K562 (cell line): Measurements from ENCODE around the gene LRRC9. TPM values are rescaled to one million over a fixed set of nuclear protein-coding genes. Genes with fewer than 3 reads are reported as not detected.

ENCODE experiments used
- ATAC-seq: fragments of 200-7000 bp; cut with Tn5 transposase; 3 replicates; pipeline ENCODE4 v1.9.1; 2020; ENCODE audit warnings: moderate library complexity
- BruUV-seq: library from RNA; stranded (reverse); fragments of 400-500 nt; replicated peaks from 2 replicates; lab custom pipeline; 2021; lab: Mats Ljungman, UMichigan
- CTCF ChIA-PET: fragments of 300-600 bp; formaldehyde crosslinking; extraction: SDS; loops from one replicate; lab custom pipeline; 2021; ENCODE audit warnings: low intra/inter-chr PET ratio; lab: Yijun Ruan, JAX
- POLR2A ChIA-PET: fragments of 300-600, 350-650 bp; sonication (Branson Sonifier 250); formaldehyde crosslinking; extraction: SDS; loops from one replicate; lab custom pipeline; 2021; ENCODE audit warnings: antibody characterized with exemption, inconsistent platforms; lab: Yijun Ruan, JAX
- DNase-seq, 4 experiments: peaks; one replicate each; pipeline versions ENCODE4 v3.0.0 to v3.0.0-alpha.2; 2011 to 2018; ENCODE audit warnings: low spot score in 3 of 4, mixed read lengths in 3 of 4; ENCODE audit errors: extremely low read depth in 1 of 4
- FAIRE-seq: peaks from 2 replicates; lab custom pipeline; 2011; peaks lifted over from hg19 to GRCh38; lab: Jason Lieb, UNC
- H2AFZ ChIP-seq: 2 replicates; pipeline ENCODE4 v1.6.0; 2011; ENCODE audit warnings: low read depth, low read length, control low read depth, inconsistent platforms
- H3K27ac ChIP-seq: fragments of 200-600 bp; 3 replicates; pipeline ENCODE4 v1.8.0; 2011; ENCODE audit warnings: low read depth, mild to moderate bottlenecking, control low read depth, inconsistent platforms, low read length, moderate library complexity, mixed read lengths; ENCODE audit errors: extremely low read depth
- H3K27me3 ChIP-seq, 2 experiments: fragments of 300-600 bp in 1 of 2; 2 replicates in 1 of 2; 3 replicates in 1 of 2; pipeline versions ENCODE4 v1.6.0 to v1.8.0; 2011; ENCODE audit warnings: inconsistent platforms in 2 of 2, low read length in 2 of 2, mild to moderate bottlenecking in 1 of 2, mixed read lengths in 1 of 2, moderate library complexity in 1 of 2; ENCODE audit not compliant: control insufficient read depth in 2 of 2, insufficient read depth in 2 of 2
- H3K36me3 ChIP-seq: fragments of 300-600 bp; 3 replicates; pipeline ENCODE4 v1.8.0; 2011; ENCODE audit warnings: mild to moderate bottlenecking, low read length, inconsistent platforms; ENCODE audit not compliant: control insufficient read depth, insufficient read depth
- H3K4me1 ChIP-seq, 2 experiments: fragments of 200-600 bp in 1 of 2; replicated peaks in 1 of 2; 2 replicates in 1 of 2; 3 replicates in 1 of 2; pipeline versions ENCODE4 v1.5.1 to v1.8.0; 2011; ENCODE audit warnings: inconsistent platforms in 2 of 2, low read length in 2 of 2, mild to moderate bottlenecking in 1 of 2, mixed read lengths in 1 of 2, moderate library complexity in 1 of 2; ENCODE audit not compliant: control insufficient read depth in 2 of 2, insufficient read depth in 2 of 2
- H3K4me2 ChIP-seq: 2 replicates; pipeline ENCODE4 v1.6.1; 2011; ENCODE audit warnings: low read length, control low read depth, inconsistent platforms, mixed read lengths; ENCODE audit not compliant: insufficient read depth
- H3K4me3 ChIP-seq: fragments of 200-600 bp; sonication (generic), shearing (Covaris generic); 2 replicates; pipeline ENCODE4 v1.5.1; 2016; ENCODE audit warnings: control low read depth, inconsistent platforms
- H3K79me2 ChIP-seq: fragments of 200-600 bp; 3 replicates; pipeline ENCODE4 v1.8.0; 2011; ENCODE audit warnings: low read length, inconsistent platforms; ENCODE audit not compliant: control insufficient read depth, insufficient read depth
- H3K9ac ChIP-seq, 2 experiments: 2 replicates each; pipeline versions ENCODE4 v1.6.0 to v1.6.1; 2011; ENCODE audit warnings: low read depth in 2 of 2, low read length in 2 of 2, control low read depth in 1 of 2, inconsistent platforms in 1 of 2, mild to moderate bottlenecking in 1 of 2, mixed read lengths in 1 of 2; ENCODE audit not compliant: insufficient read depth in 1 of 2
- H3K9me1 ChIP-seq: one replicate; pipeline ENCODE4 v1.6.0; 2011; ENCODE audit warnings: inconsistent platforms, mild to moderate bottlenecking, low read length, moderate library complexity; ENCODE audit not compliant: control insufficient read depth, insufficient read depth
- H3K9me3 ChIP-seq: replicated peaks from 2 replicates; pipeline ENCODE4 v1.5.1; 2011; ENCODE audit warnings: low read depth, low read length, inconsistent platforms; ENCODE audit not compliant: control insufficient read depth, insufficient read depth
- H4K20me1 ChIP-seq: replicated peaks from 2 replicates; pipeline ENCODE4 v1.6.1; 2011; ENCODE audit warnings: low read length, inconsistent platforms, mixed read lengths; ENCODE audit not compliant: control insufficient read depth, insufficient read depth
- CAMTA2 ChIP-seq: fragments of 250-450 bp; sonication (Bioruptor Pico); conservative IDR thresholded peaks from 2 replicates; pipeline ENCODE4 v1.5.1; 2022
- CBFA2T3 ChIP-seq: fragments of 450-650 bp; IDR thresholded peaks from 2 replicates; pipeline ENCODE4 v1.6.1; 2017
- MECOM ChIP-seq: fragments of 250-450 bp; sonication (Bioruptor Pico); IDR thresholded peaks from 2 replicates; pipeline ENCODE4 v1.8.0; 2022; ENCODE audit warnings: inconsistent platforms
- SMAD1 ChIP-seq: fragments of 150-350 bp; IDR thresholded peaks from 2 replicates; pipeline ENCODE4 v1.6.1; 2014; ENCODE audit warnings: low read length, low read depth; ENCODE audit not compliant: partially characterized antibody
- SMARCE1 ChIP-seq: fragments of 450-650 bp; IDR thresholded peaks from 2 replicates; pipeline ENCODE4 v1.7.1; 2016; ENCODE audit warnings: mild to moderate bottlenecking
- TAF1 ChIP-seq: IDR thresholded peaks from 2 replicates; pipeline ENCODE4 v1.6.1; 2011; ENCODE audit warnings: mild to moderate bottlenecking, low read length, moderate library complexity; ENCODE audit not compliant: insufficient read depth, control insufficient read depth, severe bottlenecking; ENCODE audit errors: extremely low read depth
- TRIM28 ChIP-seq: fragments of 450-650 bp; IDR thresholded peaks from 2 replicates; pipeline ENCODE4 v1.6.1; 2017
- ZNF124 ChIP-seq: sonication (generic); formaldehyde crosslinking; IDR thresholded peaks from 2 replicates; pipeline ENCODE4 v1.8.1; 2022; ENCODE audit warnings: missing genetic modification reagents
- ZNF274 ChIP-seq: IDR thresholded peaks from 2 replicates; pipeline ENCODE4 v1.6.1; 2011; ENCODE audit warnings: low read depth, mild to moderate bottlenecking, low read length, moderate library complexity, borderline replicate concordance
- ZSCAN32 ChIP-seq: fragments of 450-650 bp; formaldehyde crosslinking; IDR thresholded peaks from 2 replicates; pipeline ENCODE4 v1.4.0; 2020; ENCODE audit warnings: mild to moderate bottlenecking, moderate library complexity
- WGBS: fragments of 100-300 bp; shearing (Covaris generic); methylation state at CpG from one replicate; pipeline ENCODE4 v1.1.6; 2016; ENCODE audit warnings: low coverage, mixed read lengths; ENCODE audit not compliant: insufficient coverage; ENCODE audit errors: missing lambda C conversion rate; 5-methylcytosine and 5-hydroxymethylcytosine counted together
- in situ Hi-C: fragments of 300-500 bp; cut with MboI; formaldehyde crosslinking; loops from 4 replicates; pipeline ENCODE4 v1.15.0; 2018; ENCODE audit warnings: inconsistent platforms, mixed read lengths
- intact Hi-C: fragments of 100-400 bp; cut with micrococcal nuclease; formaldehyde crosslinking; loops from 2 replicates; pipeline ENCODE4 v1.14.2; 2022
- polyA plus RNA-seq, 8 experiments: library from polyadenylated mRNA; depleted of rRNA in 4 of 8; stranded (reverse) in 5 of 8; unstranded in 3 of 8; fragments of >200 nt; fragmentation: Nextera tagmentation in 2 of 8; fragmentation: Illumina TruSeq in 1 of 8; extraction: Ambion mirVana in 2 of 8; extraction: Trizol in 1 of 8; gene quantifications; 2 replicates each; pipeline versions ENCODE4 v1.2.1 to v1.2.3, GENCODE V29; 2011 to 2014; ENCODE audit warnings: inconsistent platforms in 1 of 8, missing spikeins in 1 of 8
- total RNA-seq, 7 experiments: library from RNA; depleted of rRNA in 6 of 7; stranded (reverse); fragments of >200 nt in 6 of 7; fragmentation: Illumina TruSeq in 2 of 7; extraction: Trizol in 2 of 7; gene quantifications; 2 replicates each; pipeline versions ENCODE4 v1.2.1 to v1.2.3, GENCODE V29; 2011 to 2021; ENCODE audit warnings: low replicate concordance in 1 of 7
- TF ChIP-seq, protein P1 (sequence below): fragments of 250-450 bp; sonication (Bioruptor Pico); IDR thresholded peaks from 2 replicates; pipeline ENCODE4 v1.5.0; 2021; ENCODE audit warnings: mild to moderate bottlenecking, borderline replicate concordance
- TF ChIP-seq, protein P2 (sequence below), 2 experiments: fragments of 450-650 bp in 1 of 2; sonication (generic) in 1 of 2; formaldehyde crosslinking in 1 of 2; IDR thresholded peaks in 1 of 2; conservative IDR thresholded peaks in 1 of 2; 2 replicates each; pipeline versions ENCODE4 v1.6.1 to v1.8.1; 2016 to 2023; ENCODE audit warnings: mild to moderate bottlenecking in 2 of 2, moderate library complexity in 2 of 2, inconsistent platforms in 1 of 2, missing genetic modification reagents in 1 of 2
- TF ChIP-seq, protein P3 (sequence below): sonication (generic); formaldehyde crosslinking; IDR thresholded peaks from 2 replicates; pipeline ENCODE4 v1.8.1; 2023; ENCODE audit warnings: mild to moderate bottlenecking, missing genetic modification reagents
- TF ChIP-seq, protein P4 (sequence below): sonication (generic); IDR thresholded peaks from 2 replicates; pipeline ENCODE4 v1.6.1; 2016

LRRC9 gene
- total and polyA plus RNA-seq, 9 of the 15 experiments (the other 6 are each of a cell fraction or from before 2014, with no cell fraction given), result not detected

DNA sequence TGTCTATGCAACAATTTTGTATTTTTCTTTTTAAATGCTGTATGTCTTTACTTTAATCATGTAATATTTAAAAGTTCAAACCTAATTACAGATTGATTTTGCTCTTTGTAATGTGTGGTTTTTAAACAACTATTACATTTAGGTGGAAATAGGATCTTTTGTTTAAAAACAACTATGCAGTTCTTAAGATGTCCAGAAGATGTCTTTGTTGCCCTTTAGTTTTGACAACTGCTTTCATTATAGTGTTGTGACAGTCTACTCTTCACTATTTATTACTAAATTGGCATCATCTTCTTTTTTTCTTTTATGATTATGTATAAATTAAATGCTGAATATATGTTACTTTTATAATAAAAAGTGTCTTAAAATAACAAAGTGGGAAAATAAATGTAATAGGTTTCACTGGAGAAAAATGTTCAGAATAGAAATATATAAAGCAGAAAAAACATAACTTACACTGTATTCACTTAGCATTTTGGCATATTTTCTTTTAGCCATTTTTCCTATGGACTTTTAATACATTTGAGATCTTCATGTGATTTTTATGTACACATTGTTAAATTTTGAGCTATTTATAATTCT is 144.6 kb downstream of the LRRC9 start (continued):
- TF ChIP-seq TRIM28, result no peak

DNA sequence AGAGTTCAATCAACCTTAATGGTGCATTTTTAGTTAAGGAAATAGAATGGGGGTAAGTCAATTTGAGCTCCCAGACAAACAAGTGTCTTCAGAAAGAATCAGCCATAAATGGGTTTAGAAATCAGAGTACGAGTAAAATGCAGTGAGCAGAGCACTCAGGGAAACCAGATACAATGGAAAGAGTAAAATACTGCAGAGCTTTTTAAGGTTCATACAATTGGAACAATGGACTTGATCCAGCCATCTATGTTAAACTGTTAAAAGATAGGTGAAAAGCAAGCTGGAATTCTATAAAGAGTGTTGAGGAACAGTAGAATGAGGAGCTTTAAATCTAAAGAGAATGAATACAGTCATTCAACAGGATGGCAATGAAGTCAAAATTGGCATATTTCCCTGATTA is 147.9 kb downstream of the LRRC9 start:
- Histone ChIP-seq H3K9me3 (no peaks in the 10 kb centered on the region), H3K27ac (no peak overlapping the region), H4K20me1 (no peaks in the 10 kb centered on the region), H3K36me3 (no peaks in the 10 kb centered on the region), H3K4me2 (no peak overlapping the region), H3K4me3 (no peak overlapping the region), H3K9me1 (no peaks in the 10 kb centered on the region), H3K4me1 (no peaks in the 10 kb centered on the region), H2AFZ (no peak overlapping the region), H3K27me3 (no peaks in the 10 kb centered on the region), H3K9ac (no peak overlapping the region), H3K79me2 (no peaks in the 10 kb centered on the region)
- WGBS, result 50% methylated on average over 1 of the region's 1 CpG
- BruUV-seq, result no TSS peak
- ChIA-PET POLR2A (no interaction called here), CTCF (interaction anchor here (0.6 kb wide), 1 partner anchor 1111 kb away, joined by 3 read pairs; no protein-coding TSS in a partner anchor)
- DNase-seq (no peak), FAIRE-seq (no peak), ATAC-seq (no peak)
- intact Hi-C loops (loop anchor here (10.0 kb wide), 2 partner anchors 103 to 267 kb away; no protein-coding TSS in a partner anchor), in situ Hi-C loops (loop anchor here (10.0 to 25.0 kb wide), 2 partner anchors 97 to 494 kb away; partner anchors contain the start of gene DHRS7)
- no peak for TF ChIP-seq ZNF124 (CRISPR knock-in tag)
- TF ChIP-seq, protein P1, sequence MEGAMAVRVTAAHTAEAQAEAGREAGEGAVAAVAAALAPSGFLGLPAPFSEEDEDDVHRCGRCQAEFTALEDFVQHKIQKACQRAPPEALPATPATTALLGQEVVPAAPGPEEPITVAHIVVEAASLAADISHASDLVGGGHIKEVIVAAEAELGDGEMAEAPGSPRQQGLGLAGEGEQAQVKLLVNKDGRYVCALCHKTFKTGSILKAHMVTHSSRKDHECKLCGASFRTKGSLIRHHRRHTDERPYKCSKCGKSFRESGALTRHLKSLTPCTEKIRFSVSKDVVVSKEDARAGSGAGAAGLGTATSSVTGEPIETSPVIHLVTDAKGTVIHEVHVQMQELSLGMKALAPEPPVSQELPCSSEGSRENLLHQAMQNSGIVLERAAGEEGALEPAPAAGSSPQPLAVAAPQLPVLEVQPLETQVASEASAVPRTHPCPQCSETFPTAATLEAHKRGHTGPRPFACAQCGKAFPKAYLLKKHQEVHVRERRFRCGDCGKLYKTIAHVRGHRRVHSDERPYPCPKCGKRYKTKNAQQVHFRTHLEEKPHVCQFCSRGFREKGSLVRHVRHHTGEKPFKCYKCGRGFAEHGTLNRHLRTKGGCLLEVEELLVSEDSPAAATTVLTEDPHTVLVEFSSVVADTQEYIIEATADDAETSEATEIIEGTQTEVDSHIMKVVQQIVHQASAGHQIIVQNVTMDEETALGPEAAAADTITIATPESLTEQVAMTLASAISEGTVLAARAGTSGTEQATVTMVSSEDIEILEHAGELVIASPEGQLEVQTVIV (CRISPR knock-in tag), result no peak
- no peak for TF ChIP-seq CAMTA2 (CRISPR knock-in tag)
- no peak for TF ChIP-seq SMARCE1
- TF ChIP-seq ZNF274, result no peak
- TF ChIP-seq TAF1, result no peak
- TF ChIP-seq, protein P2, sequence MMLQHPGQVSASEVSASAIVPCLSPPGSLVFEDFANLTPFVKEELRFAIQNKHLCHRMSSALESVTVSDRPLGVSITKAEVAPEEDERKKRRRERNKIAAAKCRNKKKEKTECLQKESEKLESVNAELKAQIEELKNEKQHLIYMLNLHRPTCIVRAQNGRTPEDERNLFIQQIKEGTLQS (IDR thresholded peaks at IDR 0.05), result no peak
- TF ChIP-seq, protein P2 (CRISPR knock-in tag; conservative IDR thresholded peaks at IDR 0.05), result no peak
- no peak for TF ChIP-seq ZSCAN32 (CRISPR knock-in tag)
- TF ChIP-seq MECOM (CRISPR knock-in tag), result no peak
- TF ChIP-seq, protein P3, sequence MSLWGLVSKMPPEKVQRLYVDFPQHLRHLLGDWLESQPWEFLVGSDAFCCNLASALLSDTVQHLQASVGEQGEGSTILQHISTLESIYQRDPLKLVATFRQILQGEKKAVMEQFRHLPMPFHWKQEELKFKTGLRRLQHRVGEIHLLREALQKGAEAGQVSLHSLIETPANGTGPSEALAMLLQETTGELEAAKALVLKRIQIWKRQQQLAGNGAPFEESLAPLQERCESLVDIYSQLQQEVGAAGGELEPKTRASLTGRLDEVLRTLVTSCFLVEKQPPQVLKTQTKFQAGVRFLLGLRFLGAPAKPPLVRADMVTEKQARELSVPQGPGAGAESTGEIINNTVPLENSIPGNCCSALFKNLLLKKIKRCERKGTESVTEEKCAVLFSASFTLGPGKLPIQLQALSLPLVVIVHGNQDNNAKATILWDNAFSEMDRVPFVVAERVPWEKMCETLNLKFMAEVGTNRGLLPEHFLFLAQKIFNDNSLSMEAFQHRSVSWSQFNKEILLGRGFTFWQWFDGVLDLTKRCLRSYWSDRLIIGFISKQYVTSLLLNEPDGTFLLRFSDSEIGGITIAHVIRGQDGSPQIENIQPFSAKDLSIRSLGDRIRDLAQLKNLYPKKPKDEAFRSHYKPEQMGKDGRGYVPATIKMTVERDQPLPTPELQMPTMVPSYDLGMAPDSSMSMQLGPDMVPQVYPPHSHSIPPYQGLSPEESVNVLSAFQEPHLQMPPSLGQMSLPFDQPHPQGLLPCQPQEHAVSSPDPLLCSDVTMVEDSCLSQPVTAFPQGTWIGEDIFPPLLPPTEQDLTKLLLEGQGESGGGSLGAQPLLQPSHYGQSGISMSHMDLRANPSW (CRISPR knock-in tag), result no peak
- TF ChIP-seq, protein P4, sequence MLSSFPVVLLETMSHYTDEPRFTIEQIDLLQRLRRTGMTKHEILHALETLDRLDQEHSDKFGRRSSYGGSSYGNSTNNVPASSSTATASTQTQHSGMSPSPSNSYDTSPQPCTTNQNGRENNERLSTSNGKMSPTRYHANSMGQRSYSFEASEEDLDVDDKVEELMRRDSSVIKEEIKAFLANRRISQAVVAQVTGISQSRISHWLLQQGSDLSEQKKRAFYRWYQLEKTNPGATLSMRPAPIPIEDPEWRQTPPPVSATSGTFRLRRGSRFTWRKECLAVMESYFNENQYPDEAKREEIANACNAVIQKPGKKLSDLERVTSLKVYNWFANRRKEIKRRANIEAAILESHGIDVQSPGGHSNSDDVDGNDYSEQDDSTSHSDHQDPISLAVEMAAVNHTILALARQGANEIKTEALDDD, result no peak
- TF ChIP-seq CBFA2T3, result no peak
- TF ChIP-seq SMAD1, result no peak
